Measurements from ENCODE around the gene PRKACB.

GRCh38 chr1:84254703-84255238 is 110.7 kb downstream of the PRKACB start:
- TF ChIP-seq CTCF (IDR thresholded peaks at IDR 0.05 in 2 of 3, conservative IDR thresholded peaks at IDR 0.05 in 1 of 3; ENCODE audit: borderline replicate concordance in 1 of 3, insufficient read depth in 1 of 3, low read depth in 2 of 3, low read length in 2 of 3) (no peak), EGR1 (IDR thresholded peaks at IDR 0.05; ENCODE audit: low read depth) (no peak), EZH2phosphoT487 (IDR thresholded peaks at IDR 0.05; ENCODE audit: borderline replicate concordance) (no peak), EZH2 (IDR thresholded peaks at IDR 0.05) (no peak), SRF (IDR thresholded peaks at IDR 0.05; ENCODE audit: low read depth) (no peak), POLR2A (IDR thresholded peaks at IDR 0.05; ENCODE audit: borderline replicate concordance, extremely low read depth, insufficient read depth, insufficient read length) (no peak), YY1 (IDR thresholded peaks at IDR 0.05; ENCODE audit: extremely low read depth, insufficient replicate concordance, low read depth, low read length) (no peak), JUND (IDR thresholded peaks at IDR 0.05) (no peak), MAX (IDR thresholded peaks at IDR 0.05) (no peak), ATF3 (IDR thresholded peaks at IDR 0.05) (no peak), CEBPB (IDR thresholded peaks at IDR 0.05; ENCODE audit: low read depth) (no peak), POLR2AphosphoS5 (IDR thresholded peaks at IDR 0.05; ENCODE audit: low read depth, low read length) (no peak)

Measured in HCT116 (cell line).